ENCODE results near the gene GHDC.
"Not testable (repeated sequence)": the region's sequence is repeated elsewhere in the genome, so short reads cannot be mapped to it uniquely, and the experiment has no call there.

- TF ChIP-seq EZH2 (IDR thresholded peaks at IDR 0.05; ENCODE audit: low read length); CTCF (optimal IDR thresholded peaks at IDR 0.05 in 1 of 3, IDR thresholded peaks at IDR 0.05 in 1 of 3, conservative IDR thresholded peaks at IDR 0.05 in 1 of 3; ENCODE audit: extremely low read depth in 1 of 3, insufficient read depth in 2 of 3, low read length in 3 of 3): not testable (repeated sequence)
These were observed 8.1 kb downstream of the GHDC start for GRCh38 chr17:42186191-42186590.
